GM21367 (cell line): Measurements from ENCODE around the gene EVL.
"Not testable (repeated sequence)": the region's sequence is repeated elsewhere in the genome, so short reads cannot be mapped to it uniquely, and the experiment has no call there.

Source experiments
- ATAC-seq: cut with Tn5 transposase; IDR thresholded peaks from one replicate; pipeline ENCODE4 v1.9.1; 2021; ENCODE audit not compliant: unreplicated experiment

The EVL gene

DNA sequence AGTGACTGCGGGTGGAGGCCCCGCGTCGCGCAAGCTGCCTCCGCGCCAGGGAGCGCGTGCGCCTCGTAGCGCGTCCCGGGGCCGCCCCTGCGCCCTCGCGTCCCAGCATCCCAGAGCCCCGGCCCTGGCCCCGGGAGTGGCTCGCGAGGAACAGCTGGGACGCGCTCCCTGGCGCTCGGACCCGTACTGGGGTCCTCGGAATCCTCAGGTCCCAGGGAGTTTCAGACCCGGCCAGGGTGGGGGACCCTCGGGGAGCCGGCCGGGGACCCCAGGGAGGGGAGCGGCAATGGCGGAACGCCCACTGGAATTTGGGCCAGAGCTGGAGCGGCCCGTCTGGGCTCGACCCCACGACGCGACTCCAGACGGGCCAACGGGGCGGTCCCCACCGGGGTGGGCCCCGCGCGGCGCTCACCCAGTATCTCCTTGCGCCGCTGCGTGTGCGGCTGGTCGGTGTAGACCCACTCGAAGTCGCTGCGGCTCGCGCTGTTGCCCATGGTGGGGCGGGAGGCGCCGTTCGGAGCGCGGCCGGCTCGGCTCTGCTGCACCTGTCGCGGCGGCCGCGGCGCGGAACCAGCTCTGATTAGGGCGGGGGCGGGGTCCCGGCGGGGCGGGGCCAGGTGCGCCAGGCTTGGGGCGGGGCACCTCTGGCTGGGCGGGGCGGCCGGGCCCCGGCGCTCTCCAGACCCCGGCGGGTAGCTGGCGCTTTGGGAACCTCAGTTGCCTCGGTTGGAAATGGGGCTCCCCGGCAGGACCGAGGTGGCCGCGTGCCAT, 94.1 kb downstream of the EVL start, which contains the start of gene DEGS2:
DEGS2 (minus strand) TSS at position 552 of the 771 bp plus-strand sequence; CDS start at position 494, 58 bp downstream.
- peak; percentile 47 for ATAC-seq

- no peak for ATAC-seq
These were observed 94.8 kb downstream of the EVL start for GRCh38 chr14:100159865-100160533.

DNA sequence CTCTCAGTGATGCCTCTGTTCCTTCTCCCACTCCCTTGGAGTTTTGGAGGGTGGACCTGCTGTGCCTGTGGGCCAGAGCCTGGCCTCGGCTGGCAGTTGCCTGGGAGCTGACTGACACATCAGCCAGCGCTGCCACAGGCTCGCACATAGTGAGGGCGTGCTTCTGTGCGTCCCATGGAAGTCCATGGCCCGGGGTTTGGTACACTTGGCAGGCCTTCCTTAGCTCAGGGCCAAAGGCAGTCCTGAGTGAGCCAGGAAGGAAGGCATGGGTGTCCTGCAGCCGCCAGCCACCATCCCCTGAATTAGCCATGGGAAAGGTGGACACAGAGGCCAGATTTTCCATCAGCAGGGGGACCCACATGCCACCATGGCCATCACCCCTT, 95.3 kb downstream of the EVL start:
- no peak for ATAC-seq

GRCh38 chr14:100165376-100165775, 100.2 kb downstream of the EVL start:
- no peak for ATAC-seq

DNA sequence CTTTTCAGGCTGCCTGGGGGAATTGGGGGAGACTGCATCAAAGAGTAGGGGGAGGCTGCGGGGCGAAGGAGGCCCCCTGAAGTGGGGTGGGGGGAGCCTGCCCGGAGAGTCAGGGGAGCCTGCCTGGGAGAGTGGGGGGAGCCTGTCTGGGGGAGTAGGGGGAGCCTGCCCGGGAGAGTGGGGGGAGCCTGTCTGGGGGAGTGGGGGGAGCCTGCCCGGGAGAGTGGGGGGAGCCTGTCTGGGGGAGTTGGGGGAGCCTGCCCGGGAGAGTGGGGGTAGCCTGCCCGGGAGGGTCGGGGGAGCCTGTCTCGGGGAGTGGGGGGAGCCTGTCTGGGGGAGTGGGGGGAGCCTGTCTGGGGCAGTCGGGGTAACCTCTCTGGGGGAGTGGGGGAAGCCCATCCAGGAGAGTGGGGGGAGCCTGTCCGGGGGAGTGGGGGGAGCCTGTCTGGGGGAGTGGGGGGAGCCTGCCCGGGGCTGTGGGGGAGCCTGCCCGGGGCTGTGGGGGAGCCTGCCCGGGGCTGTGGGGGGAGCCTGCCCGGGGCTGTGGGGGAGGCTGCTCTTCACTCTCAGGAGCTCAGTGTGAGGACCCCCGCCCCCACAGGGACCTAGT, 100.7 kb downstream of the EVL start:
- ATAC-seq, result no peak

DNA sequence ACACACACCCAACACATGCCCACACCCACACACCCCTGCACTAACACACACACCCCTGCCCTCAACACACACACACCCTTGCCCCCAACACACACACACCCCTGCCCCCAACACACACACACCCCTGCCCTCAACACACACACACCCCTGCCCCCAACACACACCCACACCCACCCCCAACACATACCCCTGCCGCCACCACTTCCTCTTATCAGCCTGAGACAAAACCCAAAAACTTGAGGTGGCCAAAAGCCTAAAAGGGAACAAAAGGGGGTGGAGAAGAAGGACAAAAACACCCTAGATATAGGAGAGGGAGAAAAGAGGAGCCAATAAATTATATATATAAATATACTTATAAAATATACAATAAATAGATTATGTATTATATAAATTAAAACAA, 103.3 kb downstream of the EVL start:
- ATAC-seq, result no peak

GRCh38 chr14:100170880-100171279, 105.7 kb downstream of the EVL start:
- ATAC-seq, result no peak

GRCh38 chr14:100172811-100173210, 107.6 kb downstream of the EVL start:
- no peak for ATAC-seq

- no peak for ATAC-seq
These were observed 108.1 kb downstream of the EVL start for GRCh38 chr14:100173353-100173752.

DNA sequence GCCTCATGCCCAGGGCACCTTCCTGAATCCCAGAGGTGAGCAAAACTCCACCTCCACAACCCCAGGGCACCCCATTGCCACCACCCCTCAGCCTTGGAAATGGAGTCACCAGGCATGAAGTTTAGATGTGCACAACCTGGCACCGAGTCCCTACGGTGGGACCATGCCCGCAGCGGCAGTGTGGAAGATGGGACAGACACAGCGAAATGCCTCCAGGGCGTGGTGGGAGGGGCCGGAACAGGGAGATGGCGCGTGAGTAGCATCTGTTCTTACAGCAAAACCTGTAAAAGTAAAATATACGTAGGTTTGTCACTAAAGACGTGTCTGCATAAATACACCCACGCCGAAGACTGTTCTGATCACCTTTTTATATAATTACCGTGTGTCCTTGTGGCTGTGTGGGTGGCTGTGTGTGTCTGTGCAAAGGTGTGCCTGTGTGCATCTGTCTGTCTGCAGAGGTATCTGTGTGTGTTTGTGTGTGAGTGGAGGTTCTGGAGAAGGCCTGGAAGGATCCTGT, 111.6 kb downstream of the EVL start:
- no peak for ATAC-seq

DNA sequence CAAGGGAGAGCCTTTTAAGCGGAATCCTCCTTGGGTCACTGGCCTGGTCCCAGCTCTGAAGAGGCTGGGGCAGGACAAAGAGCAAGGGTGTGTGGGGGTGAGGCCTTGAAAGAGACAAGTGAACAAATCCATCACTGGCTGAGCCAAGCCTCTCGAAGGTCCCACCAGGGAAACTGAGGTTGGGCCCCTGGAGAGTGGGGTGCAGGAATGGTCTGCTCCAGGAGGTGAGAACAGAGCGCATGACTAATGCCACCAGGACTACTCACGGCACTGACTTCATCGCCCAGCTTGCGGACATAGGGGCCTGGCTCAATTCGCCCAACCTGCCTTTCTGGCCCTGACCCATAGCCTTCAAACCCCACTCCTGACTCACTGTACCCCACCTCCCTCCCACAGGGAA, 113.5 kb downstream of the EVL start:
- ATAC-seq, result no peak

GRCh38 chr14:100180671-100181070, 115.4 kb downstream of the EVL start:
- not testable (repeated sequence) for ATAC-seq

DNA sequence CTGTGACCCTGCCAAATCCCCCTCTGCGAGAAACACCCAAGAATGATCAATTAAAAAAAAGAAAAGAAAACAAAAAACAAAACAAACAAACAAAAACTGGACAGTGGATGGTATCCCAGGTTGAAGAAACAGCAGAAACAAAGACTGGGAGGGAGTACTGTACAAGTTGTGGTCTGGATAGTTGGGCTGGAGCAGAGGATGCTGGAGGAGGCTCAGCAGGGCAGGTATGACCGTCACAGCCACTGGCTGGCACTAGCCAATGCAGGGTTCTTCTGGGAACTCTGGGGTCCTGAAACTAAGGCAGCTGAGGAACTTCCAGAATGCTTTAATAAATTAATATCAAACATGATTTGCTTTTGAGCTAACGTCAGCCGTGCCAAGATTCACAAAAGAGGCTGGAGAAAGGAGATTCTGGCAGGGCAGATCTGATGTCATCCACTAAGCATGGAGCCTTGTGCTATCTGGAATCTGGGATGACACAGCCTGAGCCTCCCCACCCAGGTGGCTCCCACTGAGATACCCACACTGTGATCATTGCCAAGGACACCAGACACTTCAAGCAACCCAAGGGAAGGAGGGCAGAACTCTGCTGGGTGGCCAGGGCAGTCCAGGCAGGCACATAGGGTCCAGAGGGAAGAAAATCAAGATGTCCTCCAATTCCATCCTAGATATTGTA, 116.8 kb downstream of the EVL start:
- ATAC-seq, result not testable (repeated sequence)

GRCh38 chr14:100187247-100187833, 122.1 kb downstream of the EVL start:
- ATAC-seq, result no peak

- ATAC-seq, result no peak
These were observed 123.3 kb downstream of the EVL start for GRCh38 chr14:100188392-100189030.

DNA sequence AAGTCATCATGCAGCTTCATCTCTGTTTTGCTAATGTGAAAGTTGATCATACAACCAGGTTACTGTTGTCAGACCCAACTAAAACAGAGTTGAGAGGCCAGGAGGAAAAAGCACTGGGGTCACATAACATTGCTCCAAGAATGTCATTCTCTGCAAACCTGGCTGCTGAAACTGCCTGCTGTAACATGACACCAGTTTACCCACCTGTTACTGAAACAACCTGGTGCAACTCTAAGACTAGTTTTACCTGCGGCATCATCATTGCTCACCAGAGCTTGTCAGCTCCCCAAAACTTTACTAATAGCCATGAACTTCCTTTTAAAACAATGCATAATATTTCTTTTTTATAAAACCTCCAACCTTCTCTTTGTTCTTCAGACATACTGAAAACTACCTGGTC, 124.9 kb downstream of the EVL start:
- no peak for ATAC-seq

- ATAC-seq, result no peak
These were observed 126.5 kb downstream of the EVL start for GRCh38 chr14:100191584-100192249.

DNA sequence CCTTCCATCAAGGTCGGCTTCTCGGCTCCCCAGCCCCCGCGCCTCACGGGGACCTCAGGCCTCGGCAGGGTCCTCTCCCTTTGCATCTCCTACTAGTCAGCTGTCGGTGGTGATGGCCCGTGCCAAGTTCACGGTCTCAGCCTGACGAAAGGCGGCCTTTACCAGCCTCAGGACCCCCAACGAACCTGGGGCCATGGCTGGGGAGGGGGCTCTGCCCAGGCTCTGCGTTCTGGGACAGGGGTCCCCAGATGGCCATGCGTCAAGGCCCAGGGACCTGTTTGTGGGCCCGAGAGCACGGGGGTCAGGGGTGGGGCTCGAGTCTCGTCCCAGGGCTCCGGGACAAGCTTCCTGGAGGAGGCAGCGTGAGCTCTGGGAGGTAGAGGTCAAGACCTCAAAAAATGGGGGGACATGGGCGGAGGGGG, 127.0 kb downstream of the EVL start:
- no peak for ATAC-seq

GRCh38 chr14:100192672-100193416, 127.6 kb downstream of the EVL start:
- ATAC-seq, result peak; percentile 98
